Memory B cell (primary cell): ENCODE measurements around the gene SF1.
A peak's percentile ranks its signal among the peaks of the same experiment; 100 is the strongest.

Experiments used
- ATAC-seq: fragments of 150-1000 bp; cut with Tn5 transposase; 2 replicates; pipeline ENCODE4 v1.10.0; 2021; ENCODE audit warnings: low read depth, mild to moderate bottlenecking, moderate library complexity
- DNase-seq, 2 donors: peaks; one replicate each; pipeline ENCODE4 v3.0.0; 2022; ENCODE audit warnings: low spot score in 2 of 2
- H3K27ac Mint-ChIP-seq: one replicate; pipeline ENCODE4 v1.8.0; 2022; ENCODE audit warnings: mild to moderate bottlenecking, moderate library complexity, mixed read lengths
- H3K27me3 Mint-ChIP-seq: one replicate; pipeline ENCODE4 v1.8.0; 2022; ENCODE audit warnings: mixed read lengths
- H3K36me3 Mint-ChIP-seq: one replicate; pipeline ENCODE4 v1.8.0; 2022; ENCODE audit warnings: mild to moderate bottlenecking, mixed read lengths
- H3K4me1 Mint-ChIP-seq: one replicate; pipeline ENCODE4 v1.8.0; 2022; ENCODE audit warnings: mixed read lengths
- H3K4me3 Mint-ChIP-seq: one replicate; pipeline ENCODE4 v1.8.0; 2022; ENCODE audit warnings: mild to moderate bottlenecking, moderate library complexity, mixed read lengths
- H3K9me3 Mint-ChIP-seq: one replicate; pipeline ENCODE4 v1.8.0; 2022; ENCODE audit warnings: mixed read lengths

Gene SF1

GRCh38 chr11:64728757-64729365, 49.5 kb downstream of the SF1 start:
- no peaks in the 10 kb centered on the region for H3K27me3 Mint-ChIP-seq
- no peak overlapping the region for H3K4me3 Mint-ChIP-seq
- peaks cover 27% of the 10 kb centered on the region for H3K4me1 Mint-ChIP-seq
- no peaks in the 10 kb centered on the region for H3K9me3 Mint-ChIP-seq
- ATAC-seq (no peak), DNase-seq (no peak)
- H3K27ac Mint-ChIP-seq, result no peak overlapping the region
- H3K36me3 Mint-ChIP-seq, result peaks cover 28% of the 10 kb centered on the region

GRCh38 chr11:64726867-64727530, 51.3 kb downstream of the SF1 start:
- DNase-seq, result no peak
- no peak overlapping the region for H3K27ac Mint-ChIP-seq
- no peaks in the 10 kb centered on the region for H3K9me3 Mint-ChIP-seq
- peaks cover 24% of the 10 kb centered on the region for H3K36me3 Mint-ChIP-seq
- no peak overlapping the region for H3K4me3 Mint-ChIP-seq
- peaks cover 28% of the 10 kb centered on the region for H3K4me1 Mint-ChIP-seq
- ATAC-seq, result no peak
- H3K27me3 Mint-ChIP-seq, result peaks cover 6% of the 10 kb centered on the region

GRCh38 chr11:64726211-64726641, 52.1 kb downstream of the SF1 start:
- ATAC-seq, result no peak
- Mint-ChIP-seq H3K36me3 (peaks cover 18% of the 10 kb centered on the region), H3K9me3 (no peaks in the 10 kb centered on the region), H3K4me3 (no peak overlapping the region), H3K27ac (no peak overlapping the region), H3K4me1 (peaks cover 23% of the 10 kb centered on the region), H3K27me3 (peaks cover 7% of the 10 kb centered on the region)
- DNase-seq, result no peak

- Mint-ChIP-seq H3K4me3 (no peak overlapping the region), H3K4me1 (peaks cover 23% of the 10 kb centered on the region), H3K9me3 (no peaks in the 10 kb centered on the region), H3K27ac (peak overlapping the region; percentile 60), H3K36me3 (peaks cover 15% of the 10 kb centered on the region), H3K27me3 (peaks cover 17% of the 10 kb centered on the region)
- no peak for ATAC-seq
- no peak for DNase-seq
Observed at GRCh38 chr11:64724863-64725532, 53.3 kb downstream of the SF1 start.

- DNase-seq, result no peak
- ATAC-seq, result no peak
- peak overlapping the region; percentile 60 for H3K27ac Mint-ChIP-seq
- peaks cover 12% of the 10 kb centered on the region for H3K36me3 Mint-ChIP-seq
- H3K4me1 Mint-ChIP-seq, result peaks cover 23% of the 10 kb centered on the region
- no peaks in the 10 kb centered on the region for H3K9me3 Mint-ChIP-seq
- H3K27me3 Mint-ChIP-seq, result peaks cover 22% of the 10 kb centered on the region
- H3K4me3 Mint-ChIP-seq, result peak overlapping the region; percentile 72
Observed at GRCh38 chr11:64723907-64724862, 54.2 kb downstream of the SF1 start.

- peaks cover 18% of the 10 kb centered on the region for H3K4me1 Mint-ChIP-seq
- peaks cover 7% of the 10 kb centered on the region for H3K36me3 Mint-ChIP-seq
- H3K9me3 Mint-ChIP-seq, result no peaks in the 10 kb centered on the region
- H3K4me3 Mint-ChIP-seq, result peak within 1 kb of the TSS; percentile 72
- ATAC-seq, result peak; percentile 87
- peak; percentile 80 to 90 for DNase-seq
- H3K27ac Mint-ChIP-seq, result peak within 1 kb of the TSS; percentile 30
- H3K27me3 Mint-ChIP-seq, result peaks cover 25% of the 10 kb centered on the region
Observed at GRCh38 chr11:64723117-64723906, 55.0 kb downstream of the SF1 start, which contains the start of gene NRXN2. TSS of gene NRXN2 (minus strand) at chr11:64723197. CDS start at chr11:64713699, 9,498 bp downstream.

- no peak for ATAC-seq
- DNase-seq, result no peak
- Mint-ChIP-seq H3K27ac (no peak overlapping the region), H3K4me3 (peak overlapping the region; percentile 57), H3K9me3 (no peaks in the 10 kb centered on the region), H3K4me1 (peaks cover 18% of the 10 kb centered on the region), H3K27me3 (peaks cover 31% of the 10 kb centered on the region), H3K36me3 (peaks cover 2% of the 10 kb centered on the region)
Observed at GRCh38 chr11:64722141-64723065, 55.9 kb downstream of the SF1 start.

- peaks cover 37% of the 10 kb centered on the region for H3K27me3 Mint-ChIP-seq
- no peaks in the 10 kb centered on the region for H3K36me3 Mint-ChIP-seq
- peaks cover 18% of the 10 kb centered on the region for H3K4me1 Mint-ChIP-seq
- DNase-seq, result no peak
- H3K27ac Mint-ChIP-seq, result no peak overlapping the region
- no peaks in the 10 kb centered on the region for H3K9me3 Mint-ChIP-seq
- no peak overlapping the region for H3K4me3 Mint-ChIP-seq
- no peak for ATAC-seq
Observed at GRCh38 chr11:64721359-64721699, 57.0 kb downstream of the SF1 start.

- peaks cover 41% of the 10 kb centered on the region for H3K27me3 Mint-ChIP-seq
- H3K36me3 Mint-ChIP-seq, result no peaks in the 10 kb centered on the region
- H3K27ac Mint-ChIP-seq, result no peak overlapping the region
- DNase-seq (no peak), ATAC-seq (no peak)
- H3K4me3 Mint-ChIP-seq, result no peak overlapping the region
- H3K9me3 Mint-ChIP-seq, result no peaks in the 10 kb centered on the region
- H3K4me1 Mint-ChIP-seq, result peaks cover 18% of the 10 kb centered on the region
Observed at GRCh38 chr11:64720640-64721358, 57.5 kb downstream of the SF1 start.

GRCh38 chr11:64720167-64720566, 58.2 kb downstream of the SF1 start:
- Mint-ChIP-seq H3K27me3 (peaks cover 44% of the 10 kb centered on the region), H3K4me3 (no peak overlapping the region), H3K36me3 (no peaks in the 10 kb centered on the region), H3K27ac (no peak overlapping the region), H3K4me1 (peaks cover 16% of the 10 kb centered on the region), H3K9me3 (no peaks in the 10 kb centered on the region)
- ATAC-seq (no peak), DNase-seq (no peak)

- DNase-seq (no peak), ATAC-seq (no peak)
- Mint-ChIP-seq H3K36me3 (no peaks in the 10 kb centered on the region), H3K27me3 (peaks cover 51% of the 10 kb centered on the region), H3K27ac (no peak overlapping the region), H3K4me1 (peaks cover 16% of the 10 kb centered on the region), H3K4me3 (no peak overlapping the region), H3K9me3 (no peaks in the 10 kb centered on the region)
Observed at GRCh38 chr11:64719406-64719805, 58.9 kb downstream of the SF1 start.

GRCh38 chr11:64718780-64719124, 59.6 kb downstream of the SF1 start:
- H3K9me3 Mint-ChIP-seq, result no peaks in the 10 kb centered on the region
- H3K4me3 Mint-ChIP-seq, result no peak overlapping the region
- H3K27ac Mint-ChIP-seq, result no peak overlapping the region
- peaks cover 53% of the 10 kb centered on the region for H3K27me3 Mint-ChIP-seq
- peaks cover 13% of the 10 kb centered on the region for H3K4me1 Mint-ChIP-seq
- ATAC-seq, result no peak
- H3K36me3 Mint-ChIP-seq, result no peaks in the 10 kb centered on the region
- no peak for DNase-seq
